PFSK-1 (cell line): ENCODE results near the gene HAS3.

Source experiments
- FOXP2 ChIP-seq: optimal IDR thresholded peaks from 2 replicates; pipeline ENCODE3; 2011; ENCODE audit warnings: borderline replicate concordance, control low read depth, inconsistent platforms; ENCODE audit not compliant: insufficient read depth; ENCODE audit errors: extremely low read length, extremely low read depth
- POLR2AphosphoS5 ChIP-seq: IDR thresholded peaks from 2 replicates; pipeline ENCODE4 v1.6.1; 2012; ENCODE audit warnings: low read depth, mild to moderate bottlenecking, control low read depth, low read length, moderate library complexity
- REST ChIP-seq, 2 experiments: IDR thresholded peaks; 2 replicates each; pipeline versions ENCODE4 v1.6.1 to v1.8.0; 2011 to 2012; ENCODE audit warnings: low read depth in 2 of 2, low read length in 2 of 2, control low read depth in 1 of 2, inconsistent platforms in 1 of 2, mild to moderate bottlenecking in 1 of 2, moderate library complexity in 1 of 2; ENCODE audit not compliant: insufficient read depth in 1 of 2
- SIN3A ChIP-seq: IDR thresholded peaks from 2 replicates; pipeline ENCODE4 v1.6.1; 2012; ENCODE audit warnings: mild to moderate bottlenecking, low read length, moderate library complexity, borderline replicate concordance; ENCODE audit not compliant: insufficient read depth
- TAF1 ChIP-seq: IDR thresholded peaks from 2 replicates; pipeline ENCODE4 v1.6.1; 2012; ENCODE audit warnings: low read length, control low read depth, borderline replicate concordance; ENCODE audit not compliant: insufficient read depth

- no peak for TF ChIP-seq REST (IDR thresholded peaks at IDR 0.05; ENCODE audit: insufficient read depth in 1 of 2, low read depth in 2 of 2, low read length in 2 of 2)
- no peak for TF ChIP-seq TAF1
- TF ChIP-seq SIN3A: no peak
- TF ChIP-seq FOXP2: no peak
- TF ChIP-seq POLR2AphosphoS5: no peak
These were observed 1.2 kb downstream of the HAS3 start for GRCh38 chr16:69106491-69107315.
